Loucy (cell line): ENCODE data around the gene HEPACAM2.

Experiments used
- H2AFZ ChIP-seq: fragments of 200-600 bp; sonication (generic); 2 replicates; pipeline ENCODE4 v1.6.0; 2016; ENCODE audit warnings: antibody characterized with exemption, mild to moderate bottlenecking, low read length, moderate library complexity
- H3F3A ChIP-seq: fragments of 200-600 bp; 2 replicates; pipeline ENCODE4 v1.6.0; 2016; ENCODE audit warnings: antibody characterized with exemption, low read depth, mild to moderate bottlenecking
- H3K27me3 ChIP-seq: fragments of 200-600 bp; sonication (generic); 2 replicates; pipeline ENCODE4 v1.6.1; 2014; ENCODE audit warnings: low read length, mild to moderate bottlenecking; ENCODE audit not compliant: insufficient read depth, poor library complexity, severe bottlenecking
- H3K36me3 ChIP-seq: fragments of 200-600 bp; sonication (generic); 2 replicates; pipeline ENCODE4 v1.6.1; 2016; ENCODE audit warnings: low read length; ENCODE audit not compliant: insufficient read depth
- H3K4me1 ChIP-seq: fragments of 200-600 bp; sonication (generic); 2 replicates; pipeline ENCODE4 v1.5.1; 2014; ENCODE audit warnings: low read length, mild to moderate bottlenecking; ENCODE audit not compliant: insufficient read depth, poor library complexity, severe bottlenecking
- H3K4me2 ChIP-seq: fragments of 200-600 bp; sonication (generic); 2 replicates; pipeline ENCODE4 v1.6.0; 2014; ENCODE audit warnings: antibody characterized with exemption, low read length, low read depth, mild to moderate bottlenecking; ENCODE audit not compliant: poor library complexity, severe bottlenecking
- H3K4me3 ChIP-seq: fragments of 200-600 bp; sonication (generic); 2 replicates; pipeline ENCODE4 v1.5.1; 2014; ENCODE audit warnings: low read length, mild to moderate bottlenecking, mixed read lengths; ENCODE audit not compliant: poor library complexity, severe bottlenecking
- H3K79me2 ChIP-seq: fragments of 200-600 bp; sonication (generic); 2 replicates; pipeline ENCODE4 v1.6.1; 2014; ENCODE audit warnings: low read length; ENCODE audit not compliant: insufficient read depth
- H3K9ac ChIP-seq: fragments of 200-600 bp; sonication (generic); 2 replicates; pipeline ENCODE4 v1.6.0; 2014; ENCODE audit warnings: mild to moderate bottlenecking, low read depth, low read length, moderate library complexity; ENCODE audit not compliant: poor library complexity, severe bottlenecking
- H3K9me2 ChIP-seq: fragments of 200-600 bp; sonication (generic); replicated peaks from 2 replicates; pipeline ENCODE4 v1.6.1; 2016; ENCODE audit warnings: low read depth, low read length, mixed read lengths
- H3K9me3 ChIP-seq: fragments of 200-600 bp; sonication (generic); 2 replicates; pipeline ENCODE4 v1.6.1; 2014; ENCODE audit warnings: mild to moderate bottlenecking, antibody characterized with exemption, low read length, low read depth; ENCODE audit not compliant: insufficient read depth
- H4K20me1 ChIP-seq: fragments of 200-600 bp; sonication (generic); 2 replicates; pipeline ENCODE4 v1.6.0; 2014; ENCODE audit warnings: antibody characterized with exemption, low read length, mild to moderate bottlenecking; ENCODE audit not compliant: insufficient read depth, poor library complexity, severe bottlenecking
- CTCF ChIP-seq: fragments of 200-600 bp; sonication (generic); conservative IDR thresholded peaks from 2 replicates; pipeline ENCODE4 v1.5.1; 2014; ENCODE audit warnings: mild to moderate bottlenecking, antibody characterized with exemption, low read length
- EZH2phosphoT487 ChIP-seq: fragments of 200-600 bp; IDR thresholded peaks from 2 replicates; pipeline ENCODE4 v1.6.1; 2018; ENCODE audit warnings: antibody characterized with exemption, mild to moderate bottlenecking, moderate library complexity, borderline replicate concordance

HEPACAM2 gene

GRCh38 chr7:93147363-93147762 lies 78.9 kb downstream of the HEPACAM2 start:
- Histone ChIP-seq H3F3A (no peaks in the 10 kb centered on the region), H3K4me1 (peaks cover 27% of the 10 kb centered on the region), H3K27me3 (no peaks in the 10 kb centered on the region), H3K36me3 (no peaks in the 10 kb centered on the region), H3K9me3 (no peaks in the 10 kb centered on the region), H3K4me2 (peak overlapping the region; percentile 96), H3K79me2 (no peaks in the 10 kb centered on the region), H3K9me2 (no peaks in the 10 kb centered on the region), H3K9ac (peak overlapping the region; percentile 66), H3K4me3 (peak overlapping the region; percentile 86), H2AFZ (peak overlapping the region; percentile 97), H4K20me1 (no peaks in the 10 kb centered on the region)
- TF ChIP-seq CTCF (no peak), EZH2phosphoT487 (no peak)

- H3K4me1 ChIP-seq = peaks cover 27% of the 10 kb centered on the region
- no peaks in the 10 kb centered on the region for H3K36me3 ChIP-seq
- no peaks in the 10 kb centered on the region for H4K20me1 ChIP-seq
- no peaks in the 10 kb centered on the region for H3K9me2 ChIP-seq
- peak overlapping the region; percentile 86 for H3K4me3 ChIP-seq
- peak overlapping the region; percentile 97 for H2AFZ ChIP-seq
- no peaks in the 10 kb centered on the region for H3K9me3 ChIP-seq
- H3K79me2 ChIP-seq = no peaks in the 10 kb centered on the region
- TF ChIP-seq EZH2phosphoT487 = no peak
- no peak for TF ChIP-seq CTCF
- no peaks in the 10 kb centered on the region for H3F3A ChIP-seq
- peak overlapping the region; percentile 66 for H3K9ac ChIP-seq
- no peaks in the 10 kb centered on the region for H3K27me3 ChIP-seq
- peak overlapping the region; percentile 96 for H3K4me2 ChIP-seq
Observed at GRCh38 chr7:93146472-93147141, 79.7 kb downstream of the HEPACAM2 start.

- H3K4me1 ChIP-seq = peaks cover 27% of the 10 kb centered on the region
- no peaks in the 10 kb centered on the region for H3K79me2 ChIP-seq
- peak overlapping the region; percentile 66 for H3K9ac ChIP-seq
- H2AFZ ChIP-seq = peak overlapping the region; percentile 97; the same call in 1 of the 2 replicates
- no peaks in the 10 kb centered on the region for H3K9me3 ChIP-seq
- H3F3A ChIP-seq = no peaks in the 10 kb centered on the region
- no peak overlapping the region for H3K4me3 ChIP-seq
- H4K20me1 ChIP-seq = no peaks in the 10 kb centered on the region
- TF ChIP-seq EZH2phosphoT487 (no peak), CTCF (no peak)
- H3K27me3 ChIP-seq = no peaks in the 10 kb centered on the region
- H3K36me3 ChIP-seq = no peaks in the 10 kb centered on the region
- peak overlapping the region; percentile 96 for H3K4me2 ChIP-seq
- H3K9me2 ChIP-seq = no peaks in the 10 kb centered on the region
Observed at GRCh38 chr7:93146036-93146435, 80.2 kb downstream of the HEPACAM2 start.
